A549 (cell line): ENCODE measurements around the gene TNRC6A. TPM values are rescaled to one million over a fixed set of nuclear protein-coding genes. Genes with fewer than 3 reads are reported as not detected.
"Not testable (repeated sequence)": the region's sequence is repeated elsewhere in the genome, so short reads cannot be mapped to it uniquely, and the experiment has no call there.

Experiments used
- ATAC-seq, 2 experiments: fragments of 200-7000 bp in 1 of 2; fragments of >200 bp in 1 of 2; cut with Nextera tagmentation in 1 of 2; cut with Tn5 transposase in 1 of 2; 3 replicates each; pipeline versions ENCODE4 v1.8.0 to v1.9.1; 2018 to 2020; ENCODE audit warnings: mild to moderate bottlenecking in 1 of 2, moderate library complexity in 1 of 2
- CTCF ChIA-PET: fragments of 300-600 bp; sonication (Branson Sonifier 250); formaldehyde crosslinking; extraction: SDS; loops from one replicate; lab custom pipeline; 2021; ENCODE audit warnings: antibody characterized with exemption, inconsistent platforms; lab: Yijun Ruan, JAX
- POLR2A ChIA-PET: fragments of 350-600 bp; formaldehyde crosslinking; extraction: SDS; loops from one replicate; lab custom pipeline; 2021; ENCODE audit warnings: antibody characterized with exemption, inconsistent platforms; lab: Yijun Ruan, JAX
- DNase-seq, 2 experiments: peaks; one replicate each; pipeline versions ENCODE4 v3.0.0 to v3.0.0-alpha.2; 2011 to 2016; ENCODE audit warnings: low read depth in 1 of 2, low spot score in 1 of 2
- FAIRE-seq: peaks from 2 replicates; lab custom pipeline; 2011; peaks lifted over from hg19 to GRCh38; lab: Jason Lieb, UNC
- H3K27ac ChIP-seq, 2 experiments: fragments of >200 bp; sonication (Bioruptor Twin); formaldehyde crosslinking; 3 replicates each; pipeline ENCODE4 v1.5.1; 2016 to 2017
- H3K4me1 ChIP-seq: fragments of >200 bp; sonication (Bioruptor Twin); formaldehyde crosslinking; 3 replicates; pipeline ENCODE4 v1.6.1; 2016
- H3K4me2 ChIP-seq: fragments of >200 bp; sonication (Bioruptor Twin); formaldehyde crosslinking; 3 replicates; pipeline ENCODE4 v1.6.1; 2016
- H3K4me3 ChIP-seq: fragments of >200 bp; sonication (Bioruptor Twin); formaldehyde crosslinking; 3 replicates; pipeline ENCODE4 v1.5.1; 2016
- H3K9me3 ChIP-seq: fragments of >200 bp; sonication (Bioruptor Twin); formaldehyde crosslinking; 3 replicates; pipeline ENCODE4 v1.6.1; 2016
- CBX2 ChIP-seq: fragments of 200-600 bp; sonication (generic); IDR thresholded peaks from 2 replicates; pipeline ENCODE4 v1.6.1; 2016; ENCODE audit warnings: low read depth, mild to moderate bottlenecking, borderline replicate concordance
- CBX8 ChIP-seq: fragments of 200-600 bp; sonication (generic); IDR thresholded peaks from 2 replicates; pipeline ENCODE4 v1.6.1; 2016
- CEBPB ChIP-seq, 2 experiments: fragments of >200 bp in 1 of 2; sonication (Bioruptor Twin) in 1 of 2; formaldehyde crosslinking in 1 of 2; IDR thresholded peaks; 2 replicates each; pipeline ENCODE4 v1.6.1; 2012 to 2016
- CHD4 ChIP-seq: fragments of 200-600 bp; sonication (generic); IDR thresholded peaks from 2 replicates; pipeline ENCODE4 v1.6.1; 2016; ENCODE audit warnings: antibody characterized with exemption, mild to moderate bottlenecking, borderline replicate concordance
- EHMT2 ChIP-seq: fragments of 200-600 bp; sonication (generic); IDR thresholded peaks from 2 replicates; pipeline ENCODE4 v1.6.1; 2016; ENCODE audit warnings: antibody characterized with exemption, low read depth, mild to moderate bottlenecking, moderate library complexity
- EP300 ChIP-seq, 2 experiments: fragments of >200 bp; sonication (Bioruptor Twin); formaldehyde crosslinking; IDR thresholded peaks; 2 replicates in 1 of 2; 3 replicates in 1 of 2; pipeline ENCODE4 v1.6.1; 2016 to 2017
- ESRRA ChIP-seq: fragments of 150-350 bp; IDR thresholded peaks from 2 replicates; pipeline ENCODE4 v1.6.1; 2014; ENCODE audit warnings: mild to moderate bottlenecking, low read length, borderline replicate concordance
- HOXA7 ChIP-seq: fragments of 250-450 bp; sonication (Bioruptor Pico); IDR thresholded peaks from 2 replicates; pipeline ENCODE4 v1.5.0; 2020; ENCODE audit warnings: mild to moderate bottlenecking, moderate library complexity
- JUNB ChIP-seq: fragments of >200 bp; sonication (Bioruptor Twin); formaldehyde crosslinking; IDR thresholded peaks from 2 replicates; pipeline ENCODE4 v1.6.1; 2016
- MAZ ChIP-seq: fragments of 150-350 bp; IDR thresholded peaks from 2 replicates; pipeline ENCODE4 v1.6.1; 2014; ENCODE audit warnings: antibody characterized with exemption, low read depth, low read length, borderline replicate concordance
- MYC ChIP-seq: IDR thresholded peaks from 2 replicates; pipeline ENCODE4 v1.6.1; 2012; ENCODE audit warnings: mild to moderate bottlenecking, inconsistent platforms, low read length, improper control_type of control experiment, borderline replicate concordance
- NPAS2 ChIP-seq: fragments of 250-450 bp; sonication (Bioruptor Pico); IDR thresholded peaks from 2 replicates; pipeline ENCODE4 v1.8.0; 2022; ENCODE audit warnings: mild to moderate bottlenecking, moderate library complexity, borderline replicate concordance
- NR3C1 ChIP-seq: fragments of >200 bp; sonication (Bioruptor Twin); formaldehyde crosslinking; IDR thresholded peaks from 3 replicates; pipeline ENCODE4 v1.6.1; 2017
- RAD21 ChIP-seq, 2 experiments: fragments of >200 bp in 1 of 2; sonication (Bioruptor Twin) in 1 of 2; formaldehyde crosslinking in 1 of 2; IDR thresholded peaks in 1 of 2; conservative IDR thresholded peaks in 1 of 2; 2 replicates in 1 of 2; 3 replicates in 1 of 2; pipeline ENCODE4 v1.6.1; 2012 to 2018; ENCODE audit warnings: inconsistent platforms in 1 of 2
- RFX5 ChIP-seq: fragments of 450-650 bp; IDR thresholded peaks from 2 replicates; pipeline ENCODE4 v1.7.1; 2014; ENCODE audit warnings: antibody characterized with exemption, mild to moderate bottlenecking, moderate library complexity
- SREBF2 ChIP-seq: fragments of 450-650 bp; IDR thresholded peaks from 2 replicates; pipeline ENCODE4 v1.6.1; 2014; ENCODE audit warnings: mild to moderate bottlenecking, moderate library complexity
- TP53 ChIP-seq: fragments of 250-450 bp; sonication (Bioruptor Pico); IDR thresholded peaks from 2 replicates; pipeline ENCODE4 v1.5.0; 2021; ENCODE audit warnings: mild to moderate bottlenecking, moderate library complexity
- ZNF302 ChIP-seq: fragments of 250-450 bp; sonication (Bioruptor Pico); IDR thresholded peaks from 2 replicates; pipeline ENCODE4 v1.9.0; 2021; ENCODE audit warnings: inconsistent platforms, mild to moderate bottlenecking, moderate library complexity
- ZSCAN20 ChIP-seq: fragments of 250-450 bp; sonication (Bioruptor Pico); IDR thresholded peaks from 2 replicates; pipeline ENCODE4 v1.8.0; 2022; ENCODE audit warnings: mild to moderate bottlenecking, moderate library complexity
- WGBS: methylation state at CpG from one replicate; pipeline ENCODE4 v1.1.6; 2017; ENCODE audit errors: missing lambda C conversion rate; 5-methylcytosine and 5-hydroxymethylcytosine counted together
- polyA plus RNA-seq, 4 experiments: library from polyadenylated mRNA; depleted of rRNA in 3 of 4; stranded (reverse); fragments of >200 nt; fragmentation: RNase III in 1 of 4; extraction: RNeasy Plus Mini Kit Qiagen cat#74134 plus additional on column Dnase treatment in 1 of 4; gene quantifications; 2 replicates in 3 of 4; 3 replicates in 1 of 4; pipeline ENCODE4 v1.2.3, GENCODE V29; 2011 to 2017
- TF ChIP-seq, protein P1 (sequence below): fragments of 200-600 bp; sonication (generic); IDR thresholded peaks from 2 replicates; pipeline ENCODE4 v1.6.1; 2016; ENCODE audit warnings: antibody characterized with exemption, mild to moderate bottlenecking, moderate library complexity

TNRC6A gene
- polyA plus RNA-seq, 2 of the 4 experiments (the other 2 are of a cell fraction): 26.7 to 51.6 TPM

DNA sequence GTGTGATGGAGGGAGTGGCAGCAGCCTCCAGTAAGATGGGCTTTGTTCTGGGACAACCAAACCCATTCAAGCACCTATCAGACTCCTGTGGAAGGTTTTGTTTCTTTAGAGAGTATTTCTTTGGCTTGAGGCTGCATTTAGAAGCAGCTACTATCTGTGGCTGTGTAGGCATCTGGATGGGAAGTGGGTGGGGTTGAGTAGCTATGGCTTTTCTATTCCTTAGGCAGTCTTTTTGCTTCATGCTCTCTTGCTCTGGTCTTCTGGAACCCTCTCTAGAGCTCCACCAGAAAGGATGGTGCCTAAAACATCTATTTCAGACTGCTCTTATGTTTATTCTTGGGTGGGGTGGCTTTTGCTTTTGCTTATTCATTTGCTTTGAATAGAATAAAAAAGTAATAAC, 19.9 kb downstream of the TNRC6A start:
- POLR2A ChIA-PET: no interaction called here
- no peak for FAIRE-seq
- H3K4me3 ChIP-seq: no peak overlapping the region
- no peak for DNase-seq
- peaks cover 30% of the 10 kb centered on the region for H3K4me1 ChIP-seq
- no peak overlapping the region for H3K4me2 ChIP-seq
- H3K27ac ChIP-seq: no peak overlapping the region
- H3K9me3 ChIP-seq: no peaks in the 10 kb centered on the region
- TF ChIP-seq CBX2 (no peak), NR3C1 (no peak), EHMT2 (no peak), JUNB (no peak), CBX8 (no peak), ESRRA (no peak), HOXA7 (no peak), MYC (no peak), CEBPB (IDR thresholded peaks at IDR 0.05) (no peak), EP300 (IDR thresholded peaks at IDR 0.05) (no peak), TP53 (CRISPR knock-in tag) (no peak), RFX5 (no peak), ZSCAN20 (no peak), RAD21 (conservative IDR thresholded peaks at IDR 0.05 in 1 of 2, IDR thresholded peaks at IDR 0.05 in 1 of 2) (no peak), CHD4 (no peak), NPAS2 (CRISPR knock-in tag) (no peak), SREBF2 (no peak), ZNF302 (CRISPR knock-in tag) (no peak)
- TF ChIP-seq, protein P1, sequence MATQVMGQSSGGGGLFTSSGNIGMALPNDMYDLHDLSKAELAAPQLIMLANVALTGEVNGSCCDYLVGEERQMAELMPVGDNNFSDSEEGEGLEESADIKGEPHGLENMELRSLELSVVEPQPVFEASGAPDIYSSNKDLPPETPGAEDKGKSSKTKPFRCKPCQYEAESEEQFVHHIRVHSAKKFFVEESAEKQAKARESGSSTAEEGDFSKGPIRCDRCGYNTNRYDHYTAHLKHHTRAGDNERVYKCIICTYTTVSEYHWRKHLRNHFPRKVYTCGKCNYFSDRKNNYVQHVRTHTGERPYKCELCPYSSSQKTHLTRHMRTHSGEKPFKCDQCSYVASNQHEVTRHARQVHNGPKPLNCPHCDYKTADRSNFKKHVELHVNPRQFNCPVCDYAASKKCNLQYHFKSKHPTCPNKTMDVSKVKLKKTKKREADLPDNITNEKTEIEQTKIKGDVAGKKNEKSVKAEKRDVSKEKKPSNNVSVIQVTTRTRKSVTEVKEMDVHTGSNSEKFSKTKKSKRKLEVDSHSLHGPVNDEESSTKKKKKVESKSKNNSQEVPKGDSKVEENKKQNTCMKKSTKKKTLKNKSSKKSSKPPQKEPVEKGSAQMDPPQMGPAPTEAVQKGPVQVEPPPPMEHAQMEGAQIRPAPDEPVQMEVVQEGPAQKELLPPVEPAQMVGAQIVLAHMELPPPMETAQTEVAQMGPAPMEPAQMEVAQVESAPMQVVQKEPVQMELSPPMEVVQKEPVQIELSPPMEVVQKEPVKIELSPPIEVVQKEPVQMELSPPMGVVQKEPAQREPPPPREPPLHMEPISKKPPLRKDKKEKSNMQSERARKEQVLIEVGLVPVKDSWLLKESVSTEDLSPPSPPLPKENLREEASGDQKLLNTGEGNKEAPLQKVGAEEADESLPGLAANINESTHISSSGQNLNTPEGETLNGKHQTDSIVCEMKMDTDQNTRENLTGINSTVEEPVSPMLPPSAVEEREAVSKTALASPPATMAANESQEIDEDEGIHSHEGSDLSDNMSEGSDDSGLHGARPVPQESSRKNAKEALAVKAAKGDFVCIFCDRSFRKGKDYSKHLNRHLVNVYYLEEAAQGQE: no peak
- TF ChIP-seq, all 56 proteins: peak for 0
- CTCF ChIA-PET: interaction anchor here (1.3 to 3.2 kb wide), 5 partner anchors 9 to 169 kb away, joined by 4 to 11 read pairs (median 8); no protein-coding TSS in a partner anchor
- ATAC-seq: no peak

DNA sequence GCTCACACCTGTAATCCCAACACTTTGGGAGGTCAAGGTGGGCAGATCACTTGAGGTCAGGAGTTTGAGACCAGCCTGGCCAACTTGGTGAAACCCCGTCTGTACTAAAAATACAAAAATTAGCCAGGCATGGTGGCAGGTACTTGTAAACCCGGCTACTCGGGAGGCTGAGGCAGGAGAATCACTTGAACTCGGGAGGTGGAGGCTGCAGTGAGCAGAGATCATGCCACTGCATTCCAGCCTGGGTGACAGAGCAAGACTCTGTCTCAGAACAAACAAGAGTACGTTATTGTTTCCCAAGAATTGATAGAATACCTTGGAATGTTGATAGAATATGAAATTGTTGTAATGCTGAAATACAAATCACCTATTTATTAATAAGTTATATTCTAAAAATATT, 20.4 kb downstream of the TNRC6A start:
- H3K4me1 ChIP-seq: peaks cover 30% of the 10 kb centered on the region
- 86% methylated on average over 5 of the region's 5 CpGs for whole genome bisulfite sequencing
- H3K9me3 ChIP-seq, DNase-seq, H3K4me2 ChIP-seq, H3K4me3 ChIP-seq, POLR2A ChIA-PET, H3K27ac ChIP-seq, ATAC-seq, FAIRE-seq: not testable (repeated sequence)
- CTCF ChIA-PET: interaction anchor here (3.2 kb wide), 1 partner anchor 12 kb away, joined by 11 read pairs; no protein-coding TSS in a partner anchor

DNA sequence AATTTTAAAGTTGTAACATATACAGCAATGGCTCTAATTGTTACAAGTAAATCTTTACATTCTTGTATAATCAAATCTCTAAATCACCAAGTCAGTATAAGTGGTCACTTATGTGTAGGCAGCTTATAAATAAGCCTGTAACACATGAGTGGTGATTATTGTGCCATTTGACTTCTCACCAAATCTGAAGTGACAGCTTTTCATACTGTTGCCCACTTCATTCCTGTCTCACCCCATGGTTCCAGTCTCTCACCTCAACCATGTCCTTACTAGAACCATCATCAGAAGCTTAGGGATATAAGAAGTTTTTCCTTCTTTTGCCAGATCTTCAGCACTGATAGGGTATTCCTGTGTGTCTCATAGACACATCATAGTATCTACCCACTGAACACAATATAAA, 23.5 kb downstream of the TNRC6A start:
- ChIA-PET CTCF (interaction anchor here (0.6 to 1.5 kb wide), 3 partner anchors 24 to 259 kb away, joined by 3 to 4 read pairs (median 4); no protein-coding TSS in a partner anchor), POLR2A (no interaction called here)
- H3K4me2 ChIP-seq: no peak overlapping the region
- H3K4me1 ChIP-seq: peaks cover 20% of the 10 kb centered on the region
- FAIRE-seq (no peak), ATAC-seq (no peak), DNase-seq (no peak)
- no peak overlapping the region for H3K4me3 ChIP-seq
- TF ChIP-seq MAZ: no peak
- no peaks in the 10 kb centered on the region for H3K9me3 ChIP-seq
- no peak overlapping the region for H3K27ac ChIP-seq
